Right kidney (tissue), 1 donor: Measurements from ENCODE around the gene EIF1AX.
"Not testable (repeated sequence)": the region's sequence is repeated elsewhere in the genome, so short reads cannot be mapped to it uniquely, and the experiment has no call there.

Experiments used
- DNase-seq: peaks from one replicate; pipeline ENCODE4 v3.0.0-alpha.2; 2016

The EIF1AX gene

GRCh38 chrX:20128670-20129069 lies 13.0 kb downstream of the EIF1AX start:
- no peak for DNase-seq

GRCh38 chrX:20127440-20127839 lies 14.2 kb downstream of the EIF1AX start:
- not testable (repeated sequence) for DNase-seq

GRCh38 chrX:20126833-20127232 lies 14.8 kb downstream of the EIF1AX start:
- not testable (repeated sequence) for DNase-seq

GRCh38 chrX:20124964-20125363 lies 16.7 kb downstream of the EIF1AX start:
- no peak for DNase-seq

- no peak for DNase-seq
Observed at GRCh38 chrX:20118065-20118824, 23.4 kb downstream of the EIF1AX start.

- DNase-seq, result peak; percentile 49
Observed at GRCh38 chrX:20116577-20117240, 24.9 kb downstream of the EIF1AX start, which contains the start of gene MAP7D2. MAP7D2 (minus strand) TSS chrX:20116907; CDS start chrX:20116879, 28 bp downstream.

- DNase-seq, result peak; percentile 31
Observed at GRCh38 chrX:20116087-20116576, 25.5 kb downstream of the EIF1AX start.

GRCh38 chrX:20112022-20112774 lies 29.4 kb downstream of the EIF1AX start:
- DNase-seq, result no peak

GRCh38 chrX:20111271-20111670 lies 30.4 kb downstream of the EIF1AX start:
- no peak for DNase-seq

GRCh38 chrX:20101934-20102581 lies 39.6 kb downstream of the EIF1AX start:
- no peak for DNase-seq

- no peak for DNase-seq
Observed at GRCh38 chrX:20091499-20091898, 50.1 kb downstream of the EIF1AX start.

GRCh38 chrX:20089845-20090244 lies 51.8 kb downstream of the EIF1AX start:
- DNase-seq, result no peak

- no peak for DNase-seq
Observed at GRCh38 chrX:20080277-20080676, 61.4 kb downstream of the EIF1AX start.
